PC-9 (cell line): Measurements from ENCODE around the gene TFCP2L1. TPM values are rescaled to one million over a fixed set of nuclear protein-coding genes. Genes with fewer than 3 reads are reported as not detected.
A peak's percentile ranks its signal among the peaks of the same experiment; 100 is the strongest.
"Not testable (repeated sequence)": the region's sequence is repeated elsewhere in the genome, so short reads cannot be mapped to it uniquely, and the experiment has no call there.

Experiments
- BruUV-seq: library from RNA; stranded (reverse); fragments of 400-500 nt; replicated peaks from 2 replicates; lab custom pipeline; 2021; lab: Mats Ljungman, UMichigan
- CTCF ChIA-PET: fragments of 300-600 bp; sonication (Branson Sonifier 250); formaldehyde crosslinking; loops from one replicate; lab custom pipeline; 2022; ENCODE audit warnings: antibody characterized with exemption; lab: Charles Lee
- POLR2A ChIA-PET: fragments of 300-600 bp; sonication (Branson Sonifier 250); formaldehyde crosslinking; loops from one replicate; lab custom pipeline; 2022; ENCODE audit warnings: antibody characterized with exemption; ENCODE audit not compliant: unreplicated experiment; lab: Charles Lee
- DNase-seq, 2 experiments: peaks; one replicate each; pipeline versions ENCODE4 v3.0.0 to v3.0.0-alpha.2; 2015 to 2022; ENCODE audit warnings: mixed read lengths in 1 of 2
- H2AFZ ChIP-seq: fragments of 200-600 bp; sonication (generic); 2 replicates; pipeline ENCODE4 v1.8.1; 2017; ENCODE audit warnings: antibody characterized with exemption
- H3F3A ChIP-seq: fragments of 200-600 bp; sonication (generic); 2 replicates; pipeline ENCODE4 v1.8.1; 2017; ENCODE audit warnings: antibody characterized with exemption, mild to moderate bottlenecking, low read depth; ENCODE audit not compliant: insufficient read depth
- H3K27ac ChIP-seq: fragments of 200-600 bp; sonication (generic); 2 replicates; pipeline ENCODE4 v1.6.1; 2016; ENCODE audit warnings: mixed run types
- H3K27me3 ChIP-seq: fragments of 200-600 bp; sonication (generic); 2 replicates; pipeline ENCODE4 v1.6.1; 2016; ENCODE audit warnings: low read depth, mixed run types; ENCODE audit not compliant: insufficient read depth
- H3K36me3 ChIP-seq: fragments of 200-600 bp; sonication (generic); 2 replicates; pipeline ENCODE4 v1.6.1; 2016; ENCODE audit warnings: low read depth, mixed run types
- H3K4me1 ChIP-seq: fragments of 200-600 bp; sonication (generic); replicated peaks from 2 replicates; pipeline ENCODE4 v1.6.1; 2016; ENCODE audit warnings: mixed run types; ENCODE audit not compliant: insufficient read depth
- H3K4me2 ChIP-seq: fragments of 200-600 bp; sonication (generic); 2 replicates; pipeline ENCODE4 v1.6.1; 2017; ENCODE audit warnings: mixed run types
- H3K4me3 ChIP-seq: fragments of 200-600 bp; sonication (generic); 2 replicates; pipeline ENCODE4 v1.6.1; 2016; ENCODE audit warnings: mixed run types
- H3K79me2 ChIP-seq: fragments of 200-600 bp; sonication (generic); 2 replicates; pipeline ENCODE4 v1.6.1; 2017; ENCODE audit warnings: low read depth, mixed run types
- H3K9me2 ChIP-seq: fragments of 200-600 bp; sonication (generic); 2 replicates; pipeline ENCODE4 v1.8.1; 2017; ENCODE audit warnings: mild to moderate bottlenecking; ENCODE audit not compliant: insufficient read depth
- H3K9me3 ChIP-seq: fragments of 200-600 bp; sonication (generic); 2 replicates; pipeline ENCODE4 v1.8.1; 2016; ENCODE audit warnings: low read depth; ENCODE audit not compliant: insufficient read depth
- H4K20me1 ChIP-seq: fragments of 200-600 bp; sonication (generic); 2 replicates; pipeline ENCODE4 v1.8.1; 2017; ENCODE audit not compliant: insufficient read depth
- EZH2 ChIP-seq: fragments of 200-600 bp; sonication (generic); IDR thresholded peaks from 2 replicates; pipeline ENCODE4 v1.8.0; 2017; ENCODE audit warnings: antibody characterized with exemption, low read depth
- intact Hi-C: fragments of 100-400 bp; cut with micrococcal nuclease; formaldehyde crosslinking; loops from one replicate; pipeline ENCODE4 v1.10.0; 2022; ENCODE audit not compliant: unreplicated experiment
- total RNA-seq: library from RNA; stranded (reverse); gene quantifications from 2 replicates; pipeline ENCODE4 v1.2.3, GENCODE V29; 2021
- TF ChIP-seq, protein P1 (sequence below): fragments of 200-600 bp; sonication (generic); conservative IDR thresholded peaks from 2 replicates; pipeline ENCODE4 v1.6.1; 2017; ENCODE audit warnings: mixed run types, antibody characterized with exemption, mild to moderate bottlenecking, moderate library complexity

Gene TFCP2L1
- total RNA-seq, 1 experiment from 2014 or later, result 4.6 TPM

DNA sequence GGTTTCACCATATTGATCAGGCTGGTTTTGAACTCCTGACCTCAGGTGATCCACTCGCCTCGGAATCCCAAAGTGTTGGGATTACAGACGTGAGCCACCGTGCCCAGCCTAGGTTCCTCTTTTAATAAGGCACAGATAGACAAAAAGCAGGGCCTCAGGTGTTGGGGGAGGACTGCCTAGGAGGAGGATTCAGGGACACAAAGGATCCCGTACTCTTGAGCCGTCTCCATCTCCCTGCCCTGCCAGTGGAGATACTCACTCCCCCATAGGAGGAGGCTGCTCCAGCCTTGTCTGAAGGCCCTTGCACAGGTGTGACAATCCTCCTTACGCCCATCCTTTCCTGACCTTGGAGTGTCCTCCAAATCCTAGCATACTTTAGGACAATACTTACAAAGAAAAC is 32.0 kb upstream of the TFCP2L1 start:
- intact Hi-C loops, result no loop called here
- TF ChIP-seq, protein P1, sequence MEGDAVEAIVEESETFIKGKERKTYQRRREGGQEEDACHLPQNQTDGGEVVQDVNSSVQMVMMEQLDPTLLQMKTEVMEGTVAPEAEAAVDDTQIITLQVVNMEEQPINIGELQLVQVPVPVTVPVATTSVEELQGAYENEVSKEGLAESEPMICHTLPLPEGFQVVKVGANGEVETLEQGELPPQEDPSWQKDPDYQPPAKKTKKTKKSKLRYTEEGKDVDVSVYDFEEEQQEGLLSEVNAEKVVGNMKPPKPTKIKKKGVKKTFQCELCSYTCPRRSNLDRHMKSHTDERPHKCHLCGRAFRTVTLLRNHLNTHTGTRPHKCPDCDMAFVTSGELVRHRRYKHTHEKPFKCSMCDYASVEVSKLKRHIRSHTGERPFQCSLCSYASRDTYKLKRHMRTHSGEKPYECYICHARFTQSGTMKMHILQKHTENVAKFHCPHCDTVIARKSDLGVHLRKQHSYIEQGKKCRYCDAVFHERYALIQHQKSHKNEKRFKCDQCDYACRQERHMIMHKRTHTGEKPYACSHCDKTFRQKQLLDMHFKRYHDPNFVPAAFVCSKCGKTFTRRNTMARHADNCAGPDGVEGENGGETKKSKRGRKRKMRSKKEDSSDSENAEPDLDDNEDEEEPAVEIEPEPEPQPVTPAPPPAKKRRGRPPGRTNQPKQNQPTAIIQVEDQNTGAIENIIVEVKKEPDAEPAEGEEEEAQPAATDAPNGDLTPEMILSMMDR, result no peak
- no peak for TF ChIP-seq EZH2
- H3K79me2 ChIP-seq, result no peaks in the 10 kb centered on the region

DNA sequence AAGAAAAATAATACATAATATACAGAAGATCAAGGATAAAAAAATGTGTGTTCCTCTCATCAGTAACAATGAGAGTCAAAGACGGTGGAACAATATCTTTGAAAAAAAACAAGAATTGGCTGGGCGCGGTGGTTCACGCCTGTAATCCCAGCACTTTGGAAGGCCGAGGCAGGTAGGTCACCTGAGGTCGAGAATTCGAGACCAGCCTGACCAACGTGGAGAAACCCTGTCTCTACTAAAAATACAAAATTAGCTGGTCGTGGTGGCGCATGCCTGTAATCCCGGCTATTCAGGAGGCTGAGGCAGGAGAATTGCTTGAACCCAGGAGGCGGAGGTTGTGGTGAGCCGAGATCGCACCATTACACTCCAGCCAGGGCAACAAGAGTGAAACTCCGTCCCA is 28.7 kb upstream of the TFCP2L1 start:
- H3F3A ChIP-seq, BruUV-seq, POLR2A ChIA-PET, H3K4me3 ChIP-seq, CTCF ChIA-PET, H3K4me1 ChIP-seq, H3K4me2 ChIP-seq, H3K27ac ChIP-seq, H3K27me3 ChIP-seq, intact Hi-C loops, H2AFZ ChIP-seq, H3K9me2 ChIP-seq, H3K9me3 ChIP-seq, DNase-seq, H4K20me1 ChIP-seq, H3K36me3 ChIP-seq, H3K79me2 ChIP-seq: not testable (repeated sequence)

More for the DNA sequence above, 32.0 kb upstream of the TFCP2L1 start:
- no peaks in the 10 kb centered on the region for H4K20me1 ChIP-seq
- H3K4me2 ChIP-seq, result no peak overlapping the region
- H3K9me3 ChIP-seq, result no peaks in the 10 kb centered on the region
- H2AFZ ChIP-seq, result no peak overlapping the region
- no peaks in the 10 kb centered on the region for H3K27me3 ChIP-seq
- no peaks in the 10 kb centered on the region for H3K9me2 ChIP-seq
- ChIA-PET POLR2A (no interaction called here), CTCF (no interaction called here)
- no TSS peak for BruUV-seq
- H3K36me3 ChIP-seq, result no peaks in the 10 kb centered on the region
- no peak overlapping the region for H3K27ac ChIP-seq
- DNase-seq, result no peak
- H3F3A ChIP-seq, result no peaks in the 10 kb centered on the region
- H3K4me3 ChIP-seq, result no peak overlapping the region
- no peaks in the 10 kb centered on the region for H3K4me1 ChIP-seq

DNA sequence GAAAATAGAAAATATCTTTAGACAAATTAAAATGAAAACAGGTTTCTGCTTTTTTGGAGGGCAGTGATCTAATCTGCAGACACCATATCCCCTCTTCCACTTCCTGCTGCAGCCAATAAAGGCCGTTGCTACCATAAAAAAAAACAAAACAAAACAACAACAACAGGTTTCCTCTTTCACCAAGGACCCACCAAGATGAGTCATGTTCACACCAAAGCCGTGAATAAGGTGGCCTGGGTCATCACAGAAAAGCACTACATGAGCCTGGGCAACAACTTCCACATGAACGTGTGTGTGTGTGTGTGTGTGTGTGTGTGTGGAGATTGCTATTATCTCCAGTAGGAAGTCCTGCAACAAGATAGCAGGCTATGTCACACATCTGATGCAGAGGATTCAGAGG is 24.8 kb upstream of the TFCP2L1 start:
- DNase-seq, result peak; percentile 27 to 79
- Histone ChIP-seq H3K79me2 (no peaks in the 10 kb centered on the region), H3K4me3 (no peak overlapping the region), H3K27ac (no peak overlapping the region), H3K4me2 (no peak overlapping the region), H2AFZ (no peak overlapping the region), H3K4me1 (peaks cover 10% of the 10 kb centered on the region), H3F3A (no peaks in the 10 kb centered on the region), H3K36me3 (no peaks in the 10 kb centered on the region), H4K20me1 (no peaks in the 10 kb centered on the region), H3K9me3 (no peaks in the 10 kb centered on the region), H3K9me2 (no peaks in the 10 kb centered on the region), H3K27me3 (no peaks in the 10 kb centered on the region)
- intact Hi-C loops, result no loop called here
- ChIA-PET CTCF (no interaction called here), POLR2A (no interaction called here)
- TF ChIP-seq EZH2, result no peak
- TF ChIP-seq, protein P1, result no peak
- BruUV-seq, result no TSS peak

DNA sequence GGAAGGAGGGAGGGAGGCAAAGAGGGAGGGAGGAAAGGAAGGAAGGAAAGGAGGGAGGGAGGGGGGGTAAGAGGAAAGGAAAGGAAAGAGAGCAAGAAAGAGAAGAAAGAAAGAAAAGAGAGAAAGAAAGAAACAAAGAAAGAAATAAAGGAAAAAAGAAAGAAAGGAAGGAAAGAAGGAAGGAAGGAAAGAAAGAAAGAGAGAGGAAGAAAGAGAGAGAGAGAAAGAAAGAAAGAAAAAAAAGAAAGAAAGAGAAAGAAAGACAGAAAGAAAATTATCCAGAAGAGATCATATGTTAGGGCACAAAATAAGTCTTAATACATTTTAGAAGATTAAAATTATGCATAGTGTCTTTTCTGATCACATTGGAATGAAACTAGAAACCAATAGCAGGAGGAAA is 24.3 kb upstream of the TFCP2L1 start:
- Histone ChIP-seq H3K9me2 (no peaks in the 10 kb centered on the region), H3K36me3 (no peaks in the 10 kb centered on the region), H4K20me1 (no peaks in the 10 kb centered on the region), H2AFZ (no peak overlapping the region), H3K9me3 (no peaks in the 10 kb centered on the region), H3K27me3 (no peaks in the 10 kb centered on the region), H3K4me1 (peaks cover 10% of the 10 kb centered on the region), H3K4me2 (no peak overlapping the region), H3F3A (no peaks in the 10 kb centered on the region), H3K79me2 (no peaks in the 10 kb centered on the region), H3K27ac (no peak overlapping the region), H3K4me3 (no peak overlapping the region)
- TF ChIP-seq EZH2, result no peak
- TF ChIP-seq, protein P1, result no peak
- intact Hi-C loops, result no loop called here
- BruUV-seq, result no TSS peak
- ChIA-PET POLR2A (no interaction called here), CTCF (no interaction called here)
- no peak for DNase-seq
